Trophoblast cell (in vitro differentiated cells and primary cell): ENCODE measurements around the gene FOXE1.

Experiments
- DNase-seq, 2 donors: peaks; one replicate each; pipeline ENCODE4 v3.0.0-alpha.2; 2016
- H2AFZ ChIP-seq: 2 replicates; pipeline ENCODE4 v1.6.1; 2013; ENCODE audit warnings: low read length, moderate library complexity, mild to moderate bottlenecking; ENCODE audit not compliant: insufficient read depth, poor library complexity
- H2AK5ac ChIP-seq: 2 replicates; pipeline ENCODE4 v1.6.1; 2013; ENCODE audit warnings: mild to moderate bottlenecking, low read length
- H2BK120ac ChIP-seq: 2 replicates; pipeline ENCODE4 v1.6.1; 2013; ENCODE audit warnings: low read length, mild to moderate bottlenecking, moderate library complexity; ENCODE audit not compliant: insufficient read depth, poor library complexity
- H2BK12ac ChIP-seq: 2 replicates; pipeline ENCODE4 v1.6.1; 2013; ENCODE audit warnings: mild to moderate bottlenecking, low read length, moderate library complexity
- H2BK5ac ChIP-seq: 2 replicates; pipeline ENCODE4 v1.6.1; 2013; ENCODE audit warnings: low read length, low read depth, moderate library complexity, mild to moderate bottlenecking; ENCODE audit not compliant: poor library complexity
- H3K14ac ChIP-seq: 2 replicates; pipeline ENCODE4 v1.6.1; 2013; ENCODE audit warnings: mild to moderate bottlenecking, low read length
- H3K18ac ChIP-seq: 2 replicates; pipeline ENCODE4 v1.6.1; 2013; ENCODE audit warnings: mild to moderate bottlenecking, low read length
- H3K23ac ChIP-seq: 2 replicates; pipeline ENCODE4 v1.6.1; 2013; ENCODE audit warnings: low read length
- H3K27ac ChIP-seq: 2 replicates; pipeline ENCODE4 v1.5.1; 2013; ENCODE audit warnings: low read depth, mild to moderate bottlenecking, inconsistent platforms, low read length, moderate library complexity
- H3K27me3 ChIP-seq: 2 replicates; pipeline ENCODE4 v1.6.1; 2013; ENCODE audit warnings: inconsistent platforms, mild to moderate bottlenecking, low read length, moderate library complexity; ENCODE audit not compliant: insufficient read depth
- H3K36me3 ChIP-seq, 2 experiments: 1 replicate in 1 of 2; 2 replicates in 1 of 2; pipeline ENCODE4 v1.6.1; 2013; ENCODE audit warnings: low read length in 2 of 2, mild to moderate bottlenecking in 2 of 2, moderate library complexity in 1 of 2; ENCODE audit not compliant: insufficient read depth in 2 of 2, control insufficient read depth in 1 of 2
- H3K4ac ChIP-seq: 2 replicates; pipeline ENCODE4 v1.6.1; 2013; ENCODE audit warnings: low read depth, mild to moderate bottlenecking, low read length, moderate library complexity
- H3K4me1 ChIP-seq, 2 experiments: 1 replicate in 1 of 2; 2 replicates in 1 of 2; pipeline ENCODE4 v1.6.1; 2013; ENCODE audit warnings: low read length in 2 of 2, mild to moderate bottlenecking in 2 of 2, moderate library complexity in 1 of 2; ENCODE audit not compliant: insufficient read depth in 2 of 2, control insufficient read depth in 1 of 2
- H3K4me2 ChIP-seq: 2 replicates; pipeline ENCODE4 v1.6.1; 2013; ENCODE audit warnings: inconsistent platforms, mild to moderate bottlenecking, low read length, moderate library complexity
- H3K4me3 ChIP-seq: 2 replicates; pipeline ENCODE4 v1.5.1; 2013; ENCODE audit warnings: mild to moderate bottlenecking, low read depth, low read length, inconsistent platforms
- H3K79me1 ChIP-seq: one replicate; pipeline ENCODE4 v1.6.1; 2013; ENCODE audit warnings: low read length
- H3K79me2 ChIP-seq: 2 replicates; pipeline ENCODE4 v1.6.1; 2013; ENCODE audit warnings: low read length, mild to moderate bottlenecking; ENCODE audit not compliant: control insufficient read depth, insufficient read depth, poor library complexity
- H3K9ac ChIP-seq: 2 replicates; pipeline ENCODE4 v1.6.1; 2013; ENCODE audit warnings: mild to moderate bottlenecking, low read length
- H3K9me3 ChIP-seq: 2 replicates; pipeline ENCODE4 v1.6.1; 2013; ENCODE audit warnings: low read depth, mild to moderate bottlenecking, control low read depth, inconsistent platforms, low read length; ENCODE audit not compliant: insufficient read depth
- H4K12ac ChIP-seq: 2 replicates; pipeline ENCODE4 v1.6.1; 2013; ENCODE audit warnings: low read depth, mild to moderate bottlenecking, low read length, moderate library complexity
- H4K8ac ChIP-seq: 2 replicates; pipeline ENCODE4 v1.6.1; 2013; ENCODE audit warnings: low read depth, mild to moderate bottlenecking, low read length, moderate library complexity
- H4K91ac ChIP-seq: one replicate; pipeline ENCODE4 v1.6.1; 2013; ENCODE audit warnings: low read depth, mild to moderate bottlenecking, low read length, moderate library complexity
- WGBS: extraction: QIAGEN DNeasy Blood & Tissue Kit; methylation state at CpG from one replicate; pipeline ENCODE4 v1.1.7; 2013; ENCODE audit warnings: missing lambda C conversion rate; ENCODE audit not compliant: insufficient read length, insufficient coverage; ENCODE audit errors: extremely low coverage; 5-methylcytosine and 5-hydroxymethylcytosine counted together

The FOXE1 gene

DNA sequence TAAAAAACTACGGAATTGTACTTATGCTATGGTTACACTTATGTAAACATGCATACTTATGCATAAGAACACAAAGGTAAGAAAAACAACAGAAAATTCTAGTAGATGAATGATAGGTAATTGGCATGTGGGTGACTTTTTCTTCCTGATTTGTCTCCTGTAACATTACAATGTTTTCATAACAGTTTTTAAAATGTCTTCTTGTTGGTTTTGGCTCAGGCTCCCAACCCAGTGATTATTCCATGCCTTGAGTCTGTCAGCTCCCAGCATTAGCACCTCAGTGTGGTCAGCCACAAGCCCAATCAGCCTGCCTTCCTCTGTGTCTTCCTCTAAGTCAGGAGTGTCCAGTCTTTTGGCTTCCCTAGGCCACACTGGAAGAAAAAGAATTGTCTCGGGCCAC is 7.9 kb upstream of the FOXE1 start:
- Histone ChIP-seq H3K27me3 (peaks cover 40% of the 10 kb centered on the region), H3K14ac (no peak overlapping the region), H2AFZ (no peak overlapping the region), H2AK5ac (no peak overlapping the region), H3K4ac (no peak overlapping the region), H3K36me3 (no peaks in the 10 kb centered on the region), H3K79me1 (no peaks in the 10 kb centered on the region), H2BK120ac (no peak overlapping the region), H2BK5ac (no peak overlapping the region), H3K4me1 (peaks cover 0 to 4% of the 10 kb centered on the region in 2 experiments), H4K12ac (no peak overlapping the region), H3K9ac (no peak overlapping the region), H4K91ac (no peak overlapping the region), H3K9me3 (peaks cover 8% of the 10 kb centered on the region), H2BK12ac (no peak overlapping the region), H3K4me3 (no peak overlapping the region), H3K18ac (no peak overlapping the region), H3K27ac (no peak overlapping the region), H4K8ac (no peak overlapping the region), H3K79me2 (no peaks in the 10 kb centered on the region), H3K23ac (no peak overlapping the region), H3K4me2 (no peak overlapping the region)
- no peak for DNase-seq
- no CpG with 5 or more reads among the region's 2 CpGs for WGBS

DNA sequence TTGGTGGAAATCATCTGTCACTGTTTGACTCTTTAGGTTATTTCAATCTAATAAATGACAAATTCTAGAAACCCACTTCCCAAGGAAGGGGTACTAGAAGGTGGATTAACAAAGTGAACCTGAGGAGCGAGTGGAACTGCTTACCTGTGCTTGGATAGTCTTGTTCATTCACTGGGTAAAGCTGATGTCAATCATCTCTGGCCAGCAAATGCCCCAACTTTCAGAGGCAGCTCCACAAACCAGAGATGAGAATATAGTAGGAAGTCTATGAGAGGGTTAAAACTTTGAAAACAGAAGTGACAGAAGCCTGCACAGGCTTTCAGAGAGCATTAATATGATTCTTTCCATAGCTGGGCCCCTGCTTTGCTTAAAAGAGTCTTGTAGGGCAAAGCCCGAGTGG is 7.3 kb upstream of the FOXE1 start:
- Histone ChIP-seq H3K27me3 (peaks cover 44% of the 10 kb centered on the region), H3K4me2 (no peak overlapping the region), H3K4me1 (peaks cover 0 to 4% of the 10 kb centered on the region in 2 experiments), H3K4ac (no peak overlapping the region), H3K36me3 (no peaks in the 10 kb centered on the region), H3K14ac (no peak overlapping the region), H2BK120ac (no peak overlapping the region), H3K9me3 (peaks cover 9% of the 10 kb centered on the region), H4K8ac (no peak overlapping the region), H3K79me1 (no peaks in the 10 kb centered on the region), H2AK5ac (no peak overlapping the region), H3K23ac (no peak overlapping the region), H3K9ac (no peak overlapping the region), H3K18ac (no peak overlapping the region), H3K79me2 (no peaks in the 10 kb centered on the region), H3K4me3 (no peak overlapping the region), H3K27ac (no peak overlapping the region), H4K91ac (no peak overlapping the region), H2BK12ac (no peak overlapping the region), H2BK5ac (no peak overlapping the region), H2AFZ (no peak overlapping the region), H4K12ac (no peak overlapping the region)
- no CpG with 5 or more reads among the region's 2 CpGs for WGBS
- no peak for DNase-seq

DNA sequence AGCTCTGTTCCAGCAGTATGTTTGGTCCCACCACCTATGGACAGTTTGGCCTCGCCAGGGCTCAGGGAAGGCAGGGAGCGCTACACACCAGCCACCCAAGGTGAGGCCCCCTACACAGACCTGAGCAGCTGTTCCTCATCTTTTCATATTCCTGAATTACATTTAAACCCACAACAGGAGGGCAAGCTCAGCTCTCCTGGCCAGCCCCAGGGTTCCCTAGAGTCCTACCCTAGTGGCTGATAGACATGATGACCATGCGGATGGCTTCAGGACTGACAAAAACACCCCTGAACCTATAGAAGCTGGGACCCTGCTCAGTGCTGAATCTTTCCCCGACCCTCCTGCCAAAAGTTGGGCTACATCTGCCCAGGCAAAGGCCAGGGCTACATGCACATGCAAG is 6.7 kb upstream of the FOXE1 start:
- Histone ChIP-seq H3K14ac (no peak overlapping the region), H3K4me1 (peaks cover 0 to 4% of the 10 kb centered on the region in 2 experiments), H2BK120ac (no peak overlapping the region), H3K79me1 (no peaks in the 10 kb centered on the region), H3K4me3 (no peak overlapping the region), H3K79me2 (no peaks in the 10 kb centered on the region), H3K9ac (no peak overlapping the region), H2AK5ac (no peak overlapping the region), H3K36me3 (no peaks in the 10 kb centered on the region), H3K27me3 (peaks cover 48% of the 10 kb centered on the region), H3K4ac (no peak overlapping the region), H4K91ac (no peak overlapping the region), H2AFZ (no peak overlapping the region), H2BK12ac (no peak overlapping the region), H3K23ac (no peak overlapping the region), H3K9me3 (peaks cover 9% of the 10 kb centered on the region), H3K4me2 (no peak overlapping the region), H3K18ac (no peak overlapping the region), H3K27ac (no peak overlapping the region), H4K8ac (no peak overlapping the region), H2BK5ac (no peak overlapping the region), H4K12ac (no peak overlapping the region)
- no CpG with 5 or more reads among the region's 4 CpGs for WGBS
- DNase-seq: no peak

DNA sequence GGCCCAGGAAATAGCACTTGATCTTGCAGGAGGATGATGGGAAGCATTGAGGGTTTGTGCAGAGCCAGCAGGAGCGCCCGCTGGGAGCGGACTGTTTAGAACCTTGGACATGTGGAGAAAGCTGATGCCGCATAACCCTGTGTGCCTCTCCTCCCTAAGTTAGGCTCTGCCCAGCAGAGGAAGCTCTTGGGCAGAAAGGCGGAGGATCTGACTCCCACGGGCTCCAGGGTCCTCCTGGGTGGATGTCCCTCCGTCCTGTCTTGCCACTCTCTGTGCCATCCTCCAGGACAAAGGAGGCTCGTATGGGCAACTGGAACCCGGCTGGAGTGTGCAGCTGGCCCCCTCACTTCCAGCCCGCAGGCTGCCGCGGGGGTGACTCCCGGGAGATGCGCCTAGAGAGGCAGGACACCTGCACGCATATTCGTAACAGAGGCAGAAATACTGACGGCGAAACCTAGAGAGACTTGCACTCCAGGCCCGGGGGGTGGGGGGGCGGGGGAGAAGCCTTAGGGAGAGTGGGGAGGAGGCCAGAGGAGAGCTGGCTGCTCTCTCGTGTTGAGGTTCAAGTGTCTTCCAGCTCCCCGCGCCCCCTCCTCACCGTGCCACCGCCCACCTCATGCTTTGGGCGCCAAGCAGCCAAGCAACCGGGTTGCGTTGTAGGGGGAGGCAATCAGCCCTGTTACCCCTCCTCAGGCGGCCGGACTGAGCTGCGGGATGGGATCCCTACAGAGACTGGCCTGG is 5.4 kb upstream of the FOXE1 start:
- Histone ChIP-seq H3K14ac (no peak overlapping the region), H3K4me1 (peaks cover 0 to 4% of the 10 kb centered on the region in 2 experiments), H3K9ac (no peak overlapping the region), H2BK12ac (no peak overlapping the region), H2AK5ac (no peak overlapping the region), H3K4ac (no peak overlapping the region), H3K36me3 (no peaks in the 10 kb centered on the region), H4K12ac (no peak overlapping the region), H2BK5ac (no peak overlapping the region), H4K8ac (no peak overlapping the region), H3K4me3 (no peak overlapping the region), H2BK120ac (no peak overlapping the region), H3K79me2 (no peaks in the 10 kb centered on the region), H3K4me2 (no peak overlapping the region), H3K23ac (no peak overlapping the region), H3K27me3 (peaks cover 61% of the 10 kb centered on the region), H2AFZ (no peak overlapping the region), H3K27ac (no peak overlapping the region), H3K79me1 (no peaks in the 10 kb centered on the region), H3K18ac (no peak overlapping the region), H3K9me3 (peaks cover 12% of the 10 kb centered on the region), H4K91ac (no peak overlapping the region)
- no peak for DNase-seq
- WGBS: no CpG with 5 or more reads among the region's 31 CpGs
